Panc1 (cell line): ENCODE results near the gene TRIO. TPM values are rescaled to one million over a fixed set of nuclear protein-coding genes. Genes with fewer than 3 reads are reported as not detected.
A peak's percentile ranks its signal among the peaks of the same experiment; 100 is the strongest.

Experiments
- ATAC-seq: fragments of 200-7000 bp; cut with Tn5 transposase; 2 replicates; pipeline ENCODE4 v1.9.1; 2020; ENCODE audit warnings: mild to moderate bottlenecking, moderate library complexity
- BruUV-seq: library from RNA; stranded (reverse); fragments of 400-500 nt; replicated peaks from 2 replicates; lab custom pipeline; 2021; lab: Mats Ljungman, UMichigan
- CTCF ChIA-PET: fragments of 300-600 bp; sonication (Branson Sonifier 250); formaldehyde crosslinking; loops from one replicate; lab custom pipeline; 2022; ENCODE audit warnings: antibody characterized with exemption; lab: Charles Lee
- POLR2A ChIA-PET: fragments of 300-600 bp; sonication (Branson Sonifier 250); formaldehyde crosslinking; loops from one replicate; lab custom pipeline; 2022; ENCODE audit warnings: antibody characterized with exemption; lab: Charles Lee
- DNase-seq: peaks from one replicate; pipeline ENCODE4 v3.0.0-alpha.2; 2010; ENCODE audit warnings: low read depth, low spot score
- H3K27ac ChIP-seq: 2 replicates; pipeline ENCODE4 v1.5.1; 2011; ENCODE audit warnings: mild to moderate bottlenecking, low read length, inconsistent platforms
- H3K27me3 ChIP-seq: fragments of 200-500 bp; sonication (Bioruptor generic); 2 replicates; pipeline ENCODE4 v1.6.0; 2014; ENCODE audit warnings: low read length, inconsistent platforms; ENCODE audit not compliant: control insufficient read depth, insufficient read depth
- H3K36me3 ChIP-seq: fragments of 200-500 bp; sonication (Bioruptor generic); 2 replicates; pipeline ENCODE4 v1.5.1; 2014; ENCODE audit warnings: inconsistent platforms, mild to moderate bottlenecking, low read length, moderate library complexity; ENCODE audit not compliant: control insufficient read depth, insufficient read depth
- H3K4me1 ChIP-seq: 2 replicates; pipeline ENCODE4 v1.5.1; 2011; ENCODE audit warnings: inconsistent platforms, mild to moderate bottlenecking, low read length, moderate library complexity; ENCODE audit not compliant: control insufficient read depth, insufficient read depth
- H3K4me3 ChIP-seq, 2 experiments: 2 replicates each; pipeline ENCODE4 v1.5.1; 2011 to 2012; ENCODE audit warnings: low read depth in 2 of 2, low read length in 2 of 2, mild to moderate bottlenecking in 2 of 2, inconsistent platforms in 1 of 2, moderate library complexity in 1 of 2
- H3K9me3 ChIP-seq: fragments of 200-500 bp; sonication (Bioruptor generic); 2 replicates; pipeline ENCODE4 v1.5.1; 2014; ENCODE audit warnings: low read depth, mild to moderate bottlenecking, inconsistent platforms, low read length, moderate library complexity; ENCODE audit not compliant: control insufficient read depth, insufficient read depth
- CTCF ChIP-seq: fragments of 450-650 bp; IDR thresholded peaks from 2 replicates; pipeline ENCODE4 v1.5.1; 2017; ENCODE audit warnings: mild to moderate bottlenecking
- POLR2AphosphoS5 ChIP-seq: IDR thresholded peaks from 2 replicates; pipeline ENCODE4 v1.6.1; 2012; ENCODE audit warnings: mild to moderate bottlenecking, low read depth, low read length, moderate library complexity
- REST ChIP-seq, 2 experiments: IDR thresholded peaks; 2 replicates each; pipeline ENCODE4 v1.6.1; 2011 to 2012; ENCODE audit warnings: low read depth in 2 of 2, control low read depth in 1 of 2, low read length in 1 of 2, mild to moderate bottlenecking in 1 of 2, moderate library complexity in 1 of 2; ENCODE audit not compliant: insufficient read depth in 1 of 2
- SIN3A ChIP-seq: IDR thresholded peaks from 2 replicates; pipeline ENCODE4 v1.6.1; 2012; ENCODE audit warnings: low read depth, mild to moderate bottlenecking, low read length, moderate library complexity, borderline replicate concordance; ENCODE audit not compliant: insufficient read depth
- TCF7L2 ChIP-seq: IDR thresholded peaks from 2 replicates; pipeline ENCODE4 v1.6.1; 2011; ENCODE audit warnings: mild to moderate bottlenecking, low read depth, low read length, inconsistent platforms
- in situ Hi-C: cut with HindIII; loops from 2 replicates; pipeline ENCODE4 v1.10.0; 2016; ENCODE audit warnings: low sequenced_read_pairs, low pct_unique_long_range_greater_than_20kb
- intact Hi-C: fragments of 100-400 bp; cut with micrococcal nuclease; formaldehyde crosslinking; loops from one replicate; pipeline ENCODE4 v1.10.0; 2022; ENCODE audit not compliant: unreplicated experiment
- total RNA-seq: library from RNA; stranded (reverse); gene quantifications from one replicate; pipeline ENCODE4 v1.2.1, GENCODE V29; 2021; ENCODE audit not compliant: unreplicated experiment

Gene TRIO
- total RNA-seq, 1 experiment from 2014 or later, result 349 TPM

- peaks cover 98% of the 10 kb centered on the region for H3K4me1 ChIP-seq
- no TSS peak for BruUV-seq
- ChIA-PET POLR2A (interaction anchor here (1.1 kb wide), 1 partner anchor 24 kb away, joined by 3 read pairs; no protein-coding TSS in a partner anchor), CTCF (no interaction called here)
- peak overlapping the region in 1 of 2 experiments; percentile 3; a peak in 2 of 4 replicates for H3K4me3 ChIP-seq
- H3K36me3 ChIP-seq, result no peaks in the 10 kb centered on the region; the same call in 1 of the 2 replicates
- no peak for TF ChIP-seq REST (IDR thresholded peaks at IDR 0.05; ENCODE audit: insufficient read depth in 1 of 2, low read depth in 2 of 2, low read length in 1 of 2)
- 0 out of 2 replicates have a peak, but pooled peaks have one; percentile 3 for TF ChIP-seq POLR2AphosphoS5
- TF ChIP-seq TCF7L2, result no peak
- in situ Hi-C loops, result no loop called here
- no peaks in the 10 kb centered on the region for H3K27me3 ChIP-seq
- DNase-seq (no peak), ATAC-seq (peak; percentile 5)
- H3K9me3 ChIP-seq, result no peaks in the 10 kb centered on the region
- intact Hi-C loops, result no loop called here
- peak overlapping the region; percentile 96 for H3K27ac ChIP-seq
Observed at GRCh38 chr5:14226554-14226953, 83.4 kb downstream of the TRIO start.

- in situ Hi-C loops, result no loop called here
- Histone ChIP-seq H3K27me3 (no peaks in the 10 kb centered on the region), H3K4me1 (peaks cover 98% of the 10 kb centered on the region), H3K9me3 (no peaks in the 10 kb centered on the region), H3K4me3 (peak overlapping the region in 1 of 2 experiments; percentile 3; a peak in 2 of 4 replicates), H3K36me3 (no peaks in the 10 kb centered on the region; the same call in 1 of the 2 replicates), H3K27ac (peak overlapping the region; percentile 96)
- ATAC-seq (peak; percentile 32), DNase-seq (no peak)
- TF ChIP-seq REST (IDR thresholded peaks at IDR 0.05; ENCODE audit: insufficient read depth in 1 of 2, low read depth in 2 of 2, low read length in 1 of 2) (no peak), POLR2AphosphoS5 (no peak), TCF7L2 (no peak)
- no TSS peak for BruUV-seq
- intact Hi-C loops, result no loop called here
- POLR2A ChIA-PET, result interaction anchor here (1.1 kb wide), 1 partner anchor 23 kb away, joined by 3 read pairs; no protein-coding TSS in a partner anchor
- CTCF ChIA-PET, result no interaction called here
Observed at GRCh38 chr5:14226992-14227391, 83.8 kb downstream of the TRIO start.

- H3K4me1 ChIP-seq, result peaks cover 98% of the 10 kb centered on the region
- intact Hi-C loops, result no loop called here
- CTCF ChIA-PET, result no interaction called here
- BruUV-seq, result no TSS peak
- H3K27ac ChIP-seq, result peak overlapping the region; percentile 96
- no peaks in the 10 kb centered on the region; the same call in 1 of the 2 replicates for H3K36me3 ChIP-seq
- DNase-seq, result no peak
- H3K9me3 ChIP-seq, result no peaks in the 10 kb centered on the region
- no peak for ATAC-seq
- in situ Hi-C loops, result no loop called here
- no peak for TF ChIP-seq REST (IDR thresholded peaks at IDR 0.05; ENCODE audit: insufficient read depth in 1 of 2, low read depth in 2 of 2, low read length in 1 of 2)
- TF ChIP-seq CTCF, result no peak
- no peak for TF ChIP-seq TCF7L2
- TF ChIP-seq SIN3A, result no peak
- no peak for TF ChIP-seq POLR2AphosphoS5
- no peaks in the 10 kb centered on the region for H3K27me3 ChIP-seq
- POLR2A ChIA-PET, result interaction anchor here (0.6 kb wide), 1 partner anchor 164 kb away, joined by 4 read pairs; no protein-coding TSS in a partner anchor
- H3K4me3 ChIP-seq, result no peak overlapping the region
Observed at GRCh38 chr5:14227513-14227912, 84.4 kb downstream of the TRIO start.
